Activated CD4-positive, alpha-beta T cell treated with anti-CD3 and anti-CD28 coated beads, Interleukin-2, amount 10 ng/mL, durations not matched to agents 7 days and 5 days (primary cell): ENCODE measurements around the gene ZNF280A. TPM values are rescaled to one million over a fixed set of nuclear protein-coding genes. Genes with fewer than 3 reads are reported as not detected.
"Not testable (repeated sequence)": the region's sequence is repeated elsewhere in the genome, so short reads cannot be mapped to it uniquely, and the experiment has no call there.

ENCODE experiments used
- CTCF ChIA-PET: fragments of 350-600 bp; sonication (Branson Sonifier 250); formaldehyde crosslinking; loops from one replicate; lab custom pipeline; 2021; ENCODE audit warnings: antibody characterized with exemption; lab: Charles Lee
- POLR2A ChIA-PET: fragments of 350-600 bp; sonication (Branson Sonifier 250); formaldehyde crosslinking; loops from one replicate; lab custom pipeline; 2021; ENCODE audit warnings: antibody characterized with exemption; lab: Charles Lee
- DNase-seq: peaks from one replicate; pipeline ENCODE4 v3.0.0-alpha.2; 2020
- H3K27ac Mint-ChIP-seq: one replicate; pipeline ENCODE4 v1.8.0; 2021; ENCODE audit warnings: mild to moderate bottlenecking, moderate library complexity, mixed read lengths
- H3K27me3 Mint-ChIP-seq: one replicate; pipeline ENCODE4 v1.8.0; 2021; ENCODE audit warnings: mixed read lengths
- H3K36me3 Mint-ChIP-seq: one replicate; pipeline ENCODE4 v1.8.0; 2021; ENCODE audit warnings: low read depth, mixed read lengths
- H3K4me1 Mint-ChIP-seq: one replicate; pipeline ENCODE4 v1.8.0; 2021; ENCODE audit warnings: mixed read lengths
- H3K4me3 Mint-ChIP-seq: one replicate; pipeline ENCODE4 v1.8.0; 2021; ENCODE audit warnings: mild to moderate bottlenecking, moderate library complexity, mixed read lengths
- H3K9me3 Mint-ChIP-seq: one replicate; pipeline ENCODE4 v1.8.0; 2021; ENCODE audit warnings: mixed read lengths
- total RNA-seq, 2 experiments: library from RNA; stranded (reverse); gene quantifications; one replicate each; pipeline ENCODE4 v1.2.3, GENCODE V29; 2021

The ZNF280A gene
- total RNA-seq, 2 experiments from 2014 or later, result not detected

DNA sequence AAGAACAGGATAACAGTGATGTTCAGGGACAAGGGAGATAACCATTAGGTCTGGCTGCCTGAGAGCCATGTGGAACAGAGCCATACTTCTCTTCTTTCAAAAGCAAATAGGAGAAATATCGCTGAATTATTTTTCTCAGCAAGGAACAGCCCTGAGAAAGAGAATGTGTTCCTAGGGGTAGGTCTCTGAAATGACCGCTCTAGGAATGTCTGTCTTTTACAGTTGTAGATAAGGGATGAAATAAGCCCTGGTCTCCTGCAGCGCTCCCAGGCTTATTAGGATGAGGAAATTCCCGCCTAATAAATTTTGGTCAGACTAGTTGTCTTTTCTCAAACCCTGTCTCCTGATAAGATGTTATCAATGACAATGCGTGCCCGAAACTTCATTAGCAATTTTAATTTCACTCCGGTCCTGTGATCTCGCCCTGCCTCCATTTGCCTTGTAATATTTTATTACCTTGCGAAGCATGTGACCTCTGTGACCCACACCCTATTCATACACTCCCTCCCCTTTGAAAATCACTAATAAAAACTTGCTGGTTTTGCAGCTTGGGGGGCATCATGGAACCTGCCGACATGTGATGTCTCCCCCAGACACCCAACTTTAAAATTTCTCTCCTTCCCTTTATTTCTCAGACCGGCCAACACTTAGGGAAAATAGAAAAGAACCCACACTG, 51.1 kb downstream of the ZNF280A start:
- POLR2A ChIA-PET, DNase-seq, H3K36me3 Mint-ChIP-seq, H3K9me3 Mint-ChIP-seq, H3K4me1 Mint-ChIP-seq, H3K4me3 Mint-ChIP-seq, H3K27ac Mint-ChIP-seq, CTCF ChIA-PET: not testable (repeated sequence)
- peaks cover 14% of the 10 kb centered on the region for H3K27me3 Mint-ChIP-seq

DNA sequence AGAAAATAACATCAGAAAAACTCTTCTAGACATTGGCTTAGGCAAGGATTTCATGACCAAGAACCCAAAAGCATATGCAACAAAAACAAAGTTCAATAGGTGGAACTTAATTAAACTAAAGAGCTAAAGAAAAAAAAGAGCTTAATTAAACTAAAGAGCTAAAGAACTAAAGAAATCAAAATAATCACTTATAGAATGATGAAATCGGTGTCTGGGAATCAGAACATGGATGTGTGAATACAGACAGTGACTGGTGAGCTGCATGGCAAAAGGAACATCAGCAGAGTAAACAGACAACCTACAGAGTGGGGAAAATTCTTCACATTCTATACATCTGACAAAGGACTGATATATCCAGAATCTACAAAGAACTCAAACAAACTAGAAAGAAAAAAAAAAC, 53.0 kb downstream of the ZNF280A start:
- Mint-ChIP-seq H3K36me3 (no peaks in the 10 kb centered on the region), H3K27me3 (peaks cover 26% of the 10 kb centered on the region), H3K4me1 (no peaks in the 10 kb centered on the region), H3K27ac (no peak overlapping the region), H3K4me3 (no peak overlapping the region), H3K9me3 (peaks cover 4% of the 10 kb centered on the region)
- ChIA-PET POLR2A (no interaction called here), CTCF (no interaction called here)
- no peak for DNase-seq

DNA sequence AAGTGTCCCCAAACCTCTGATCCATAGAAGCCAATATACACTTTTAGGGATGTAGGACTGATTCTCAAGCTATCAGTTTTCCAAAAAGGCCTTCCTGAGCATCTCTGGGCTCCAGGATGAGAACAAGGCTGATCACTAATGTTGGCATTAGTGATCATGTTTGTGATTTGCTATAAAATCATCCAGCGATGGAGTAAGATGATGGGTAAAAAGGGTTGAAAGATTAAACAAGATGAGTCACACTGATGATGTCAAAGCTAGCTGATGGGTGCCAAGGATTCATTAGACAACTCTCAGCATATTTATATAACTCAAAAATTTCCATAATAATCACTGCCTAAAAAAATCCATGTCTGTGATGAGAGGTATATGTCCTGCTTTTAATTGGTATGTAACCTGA, 54.3 kb downstream of the ZNF280A start:
- Mint-ChIP-seq H3K36me3 (no peaks in the 10 kb centered on the region), H3K27me3 (peaks cover 34% of the 10 kb centered on the region), H3K4me1 (no peaks in the 10 kb centered on the region), H3K27ac (no peak overlapping the region), H3K9me3 (peaks cover 4% of the 10 kb centered on the region), H3K4me3 (no peak overlapping the region)
- POLR2A ChIA-PET, result no interaction called here
- CTCF ChIA-PET, result no interaction called here
- DNase-seq, result no peak

DNA sequence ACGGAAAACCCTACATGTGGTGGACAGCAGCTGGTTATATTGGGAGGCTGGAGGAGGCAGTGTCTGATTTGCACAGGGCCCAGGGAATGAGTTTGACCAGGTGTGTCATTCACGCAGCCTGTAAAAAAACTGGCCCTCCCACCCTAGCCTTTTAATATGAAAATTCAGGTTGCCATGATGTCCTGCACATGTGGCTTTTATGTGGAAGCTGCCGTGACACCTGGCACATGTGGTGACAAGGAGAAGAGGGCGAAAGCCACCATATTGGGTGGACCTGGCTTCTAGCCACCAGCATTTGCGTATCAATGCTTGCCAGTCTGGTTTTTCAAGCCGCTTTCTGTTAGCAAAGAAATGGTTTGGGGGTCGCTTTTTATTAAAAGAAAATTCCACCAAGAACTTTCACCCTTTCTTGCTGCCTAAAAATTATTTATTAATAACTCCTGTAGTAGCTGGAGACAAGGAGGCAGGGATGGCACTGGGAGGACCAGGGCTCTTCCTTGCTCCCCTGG, 54.9 kb downstream of the ZNF280A start:
- no peak overlapping the region for H3K27ac Mint-ChIP-seq
- no peak for DNase-seq
- no peaks in the 10 kb centered on the region for H3K36me3 Mint-ChIP-seq
- H3K27me3 Mint-ChIP-seq, result peaks cover 34% of the 10 kb centered on the region
- ChIA-PET CTCF (no interaction called here), POLR2A (no interaction called here)
- no peaks in the 10 kb centered on the region for H3K4me1 Mint-ChIP-seq
- peaks cover 4% of the 10 kb centered on the region for H3K9me3 Mint-ChIP-seq
- H3K4me3 Mint-ChIP-seq, result no peak overlapping the region

DNA sequence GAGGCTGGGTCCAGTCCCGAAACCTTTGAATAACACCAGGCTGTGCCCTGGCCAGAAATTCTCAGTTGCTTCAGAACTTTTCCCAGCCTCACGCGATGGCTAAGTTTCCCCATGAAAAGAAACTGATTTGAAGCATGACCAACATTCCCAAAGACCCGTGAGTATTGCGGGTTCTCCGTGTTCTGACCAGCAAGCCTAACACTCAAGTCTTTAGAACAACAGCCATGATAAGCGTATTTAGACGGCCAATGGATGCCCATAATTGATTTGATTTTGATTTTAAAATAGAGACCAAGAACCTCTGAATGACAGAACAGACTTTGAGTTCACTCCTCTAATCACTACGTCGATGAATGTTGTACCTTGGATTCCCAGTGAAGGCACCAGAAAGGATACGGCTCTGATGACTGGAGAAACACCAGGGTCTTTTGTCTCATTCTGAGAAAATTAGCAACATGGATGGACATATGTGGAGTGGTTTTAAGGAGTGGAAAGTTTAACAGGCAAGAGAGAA, 55.5 kb downstream of the ZNF280A start:
- POLR2A ChIA-PET, result no interaction called here
- Mint-ChIP-seq H3K9me3 (peaks cover 4% of the 10 kb centered on the region), H3K4me3 (no peak overlapping the region), H3K36me3 (no peaks in the 10 kb centered on the region), H3K4me1 (no peaks in the 10 kb centered on the region), H3K27me3 (peaks cover 34% of the 10 kb centered on the region), H3K27ac (no peak overlapping the region)
- DNase-seq, result no peak
- CTCF ChIA-PET, result interaction anchor here (1.1 to 1.2 kb wide), 2 partner anchors 11 to 14 kb away, joined by 3 to 4 read pairs; no protein-coding TSS in a partner anchor

DNA sequence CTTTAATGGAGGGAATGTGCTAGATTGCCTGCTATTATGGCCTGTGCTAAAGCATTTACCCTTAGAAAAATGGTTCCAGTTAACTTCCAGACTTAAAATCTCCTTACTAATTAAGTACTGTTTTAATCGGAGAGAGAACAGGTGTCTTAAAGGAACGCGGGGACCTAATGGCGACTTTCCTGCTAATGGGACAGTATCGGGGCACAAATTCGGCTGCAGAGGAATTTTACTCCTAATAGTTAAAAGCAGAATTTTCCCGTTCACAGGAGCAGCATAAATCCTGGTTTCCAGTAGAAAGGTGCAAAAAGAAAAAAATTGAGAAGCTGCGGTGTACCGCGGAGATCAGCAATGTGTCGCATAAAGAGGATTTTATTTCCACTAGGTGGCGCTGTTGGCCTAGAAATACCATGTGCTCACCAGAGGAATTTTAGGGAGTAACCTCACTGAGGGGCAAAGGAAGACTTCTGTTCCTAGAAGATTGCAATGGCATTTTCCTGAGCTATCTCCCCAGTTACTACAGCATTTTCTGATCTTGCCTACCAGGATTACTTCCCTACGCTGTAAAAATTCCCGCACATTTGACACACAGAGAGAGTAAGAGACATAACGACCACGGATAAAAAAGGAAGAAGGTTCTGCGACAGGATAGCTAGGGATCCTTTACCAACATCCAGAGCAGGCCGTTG, 56.1 kb downstream of the ZNF280A start:
- H3K27me3 Mint-ChIP-seq, result peaks cover 34% of the 10 kb centered on the region
- peaks cover 1% of the 10 kb centered on the region for H3K36me3 Mint-ChIP-seq
- H3K27ac Mint-ChIP-seq, result no peak overlapping the region
- ChIA-PET CTCF (interaction anchor here (0.6 to 1.5 kb wide), 4 partner anchors 12 to 45 kb away, joined by 3 to 4 read pairs (median 4); no protein-coding TSS in a partner anchor), POLR2A (no interaction called here)
- H3K4me3 Mint-ChIP-seq, result no peak overlapping the region
- peaks cover 9% of the 10 kb centered on the region for H3K9me3 Mint-ChIP-seq
- peak; percentile 73 for DNase-seq
- H3K4me1 Mint-ChIP-seq, result no peaks in the 10 kb centered on the region

Other genes with a start within 250 kb of the ZNF280A start
- 1 to 10 TPM; 1.9 to 2.5 TPM for gene ZNF280B, start 11.5 kb downstream of the ZNF280A start, total RNA-seq
- not detected for gene PRAME, start 39.0 kb upstream of the ZNF280A start, total RNA-seq
- gene GGTLC2, start 124.3 kb upstream of the ZNF280A start, total RNA-seq, result not detected